ENCODE measurements around the gene SLCO4A1. TPM values are rescaled to one million over a fixed set of nuclear protein-coding genes. Genes with fewer than 3 reads are reported as not detected.
"Not testable (repeated sequence)": the region's sequence is repeated elsewhere in the genome, so short reads cannot be mapped to it uniquely, and the experiment has no call there.

The SLCO4A1 gene
- total RNA-seq, 1 donor from 2014 or later, result 12.1 TPM

DNA sequence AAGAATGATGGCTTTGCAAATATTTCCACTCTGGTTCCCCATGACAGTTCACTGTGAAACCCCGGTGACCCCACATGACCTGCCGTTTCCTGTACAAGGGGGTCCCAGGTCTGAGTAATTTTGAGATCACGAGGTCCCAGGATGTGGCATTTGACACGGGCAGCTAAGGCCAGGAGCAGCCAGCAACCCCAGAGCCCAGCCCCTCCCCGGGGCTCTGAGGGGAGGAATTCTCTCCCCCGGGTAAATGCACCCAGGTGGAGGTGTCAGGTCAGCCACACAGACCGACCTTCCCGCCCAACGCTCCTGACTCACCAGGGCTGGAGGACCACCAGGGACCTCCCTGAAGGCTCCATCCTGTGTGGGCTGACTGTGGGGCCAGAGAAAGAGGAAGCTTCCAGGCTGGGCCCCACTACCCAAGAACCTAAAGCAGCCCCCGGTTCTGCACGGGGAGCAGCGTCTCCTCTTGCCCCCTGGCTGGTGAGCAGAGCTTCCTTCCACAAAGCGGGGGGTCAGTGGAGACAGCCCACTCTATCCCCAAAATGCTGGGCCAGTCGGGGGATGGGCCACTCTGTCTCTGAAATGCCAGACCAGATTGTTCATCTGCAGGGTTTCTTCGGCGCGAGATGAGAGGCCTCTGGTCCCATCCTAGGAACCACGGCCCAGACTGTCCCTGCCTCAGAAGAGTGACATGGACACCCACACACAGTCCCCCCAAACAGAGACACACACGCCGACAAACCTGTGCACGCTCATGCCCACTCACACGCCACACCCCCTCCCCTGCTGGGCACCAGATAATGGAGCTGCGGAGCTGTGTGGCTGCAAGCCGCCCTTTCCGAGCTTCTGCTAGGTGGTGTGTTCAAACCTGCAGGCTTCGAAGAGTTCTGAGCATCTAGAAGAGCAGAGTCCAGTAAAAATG is 23.4 kb upstream of the SLCO4A1 start:
- no peak for DNase-seq

GRCh38 chr20:62620625-62621024 is 21.7 kb upstream of the SLCO4A1 start:
- no peak for ATAC-seq (ENCODE audit: poor library complexity)
- peak; percentile 33 for DNase-seq
- intact Hi-C loops (cut with DNase I), result no loop called here

More for the DNA sequence above, 23.4 kb upstream of the SLCO4A1 start:
- intact Hi-C loops (cut with DNase I), result loop anchor here (5.0 kb wide), 1 partner anchor 117 kb away; no protein-coding TSS in a partner anchor
- ATAC-seq (ENCODE audit: poor library complexity), result no peak

- peak; percentile 36 for DNase-seq
- intact Hi-C loops (cut with DNase I), result no loop called here
- ATAC-seq (ENCODE audit: poor library complexity), result no peak
Measured at GRCh38 chr20:62621251-62622110, 20.8 kb upstream of the SLCO4A1 start.

DNA sequence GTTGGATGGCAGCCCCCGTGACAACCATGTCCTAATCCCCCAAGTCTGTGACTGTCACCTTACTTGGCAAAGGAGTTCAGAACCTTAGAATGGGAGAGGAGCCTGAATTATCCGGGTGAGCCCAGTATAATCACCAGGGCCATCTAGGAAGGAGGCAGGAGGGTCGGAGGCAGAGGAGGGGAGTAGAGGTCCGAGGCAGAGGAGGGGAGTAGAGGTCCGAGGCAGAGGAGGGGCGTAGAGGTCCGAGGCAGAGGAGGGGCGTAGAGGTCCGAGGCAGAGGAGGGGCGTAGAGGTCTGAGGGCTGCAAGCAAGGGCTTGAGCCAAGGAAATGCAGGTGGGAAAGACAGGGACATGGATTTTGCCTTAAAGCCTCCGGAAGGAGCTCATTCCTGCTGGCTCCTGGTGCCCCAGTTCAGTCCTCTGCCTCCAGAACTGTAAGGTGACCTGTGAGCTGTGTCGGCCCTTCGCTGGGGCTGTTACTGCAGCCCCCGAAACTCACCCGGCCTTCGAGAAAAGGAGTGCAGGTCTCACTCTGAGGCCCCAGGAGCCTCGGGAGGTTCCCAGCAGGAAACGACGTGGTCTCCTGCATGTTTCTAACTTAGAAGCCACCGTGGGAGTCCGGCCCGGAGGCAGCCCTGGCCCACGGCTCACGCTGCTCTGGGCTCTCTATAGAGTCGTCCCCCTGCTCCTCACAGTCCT is 20.0 kb upstream of the SLCO4A1 start:
- intact Hi-C loops (cut with DNase I), result no loop called here
- DNase-seq (peak; percentile 20), ATAC-seq (ENCODE audit: poor library complexity) (no peak)

DNA sequence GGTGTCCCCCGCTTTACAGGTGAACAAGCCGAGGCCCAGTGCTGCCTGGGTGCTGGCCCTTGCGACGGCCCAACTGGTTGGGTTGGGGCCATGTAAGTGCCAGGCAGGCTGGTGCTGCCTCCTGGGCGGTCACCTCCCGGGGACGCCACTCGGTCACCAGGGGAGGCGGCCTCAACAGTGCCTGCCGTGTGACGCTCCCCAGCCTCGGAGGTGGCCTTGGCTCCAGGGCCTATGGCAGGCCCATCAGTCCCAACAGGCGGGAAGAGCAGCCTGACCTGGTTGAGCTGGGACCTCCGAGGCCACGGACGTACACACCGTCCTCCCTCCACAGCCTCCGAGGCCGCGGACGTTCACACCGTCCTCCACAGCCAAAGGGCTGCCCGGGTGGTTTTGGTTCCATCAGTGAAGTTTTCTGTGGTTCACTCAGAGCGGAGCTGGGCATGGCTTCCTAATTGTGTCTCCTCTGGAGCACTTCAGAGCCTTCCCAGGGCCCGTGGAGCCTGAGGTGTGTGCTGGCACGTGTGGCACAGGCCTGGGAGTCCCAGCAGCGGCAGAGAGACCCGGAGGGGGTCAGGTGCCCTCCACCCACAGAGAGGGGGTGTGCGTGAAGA is 19.3 kb upstream of the SLCO4A1 start:
- DNase-seq, result peak; percentile 40
- intact Hi-C loops (cut with DNase I), result no loop called here
- ATAC-seq (ENCODE audit: poor library complexity), result no peak

GRCh38 chr20:62623488-62624324 is 18.6 kb upstream of the SLCO4A1 start:
- DNase-seq (peak; percentile 97), ATAC-seq (ENCODE audit: poor library complexity) (peak; percentile 93)
- intact Hi-C loops (cut with DNase I), result no loop called here

DNA sequence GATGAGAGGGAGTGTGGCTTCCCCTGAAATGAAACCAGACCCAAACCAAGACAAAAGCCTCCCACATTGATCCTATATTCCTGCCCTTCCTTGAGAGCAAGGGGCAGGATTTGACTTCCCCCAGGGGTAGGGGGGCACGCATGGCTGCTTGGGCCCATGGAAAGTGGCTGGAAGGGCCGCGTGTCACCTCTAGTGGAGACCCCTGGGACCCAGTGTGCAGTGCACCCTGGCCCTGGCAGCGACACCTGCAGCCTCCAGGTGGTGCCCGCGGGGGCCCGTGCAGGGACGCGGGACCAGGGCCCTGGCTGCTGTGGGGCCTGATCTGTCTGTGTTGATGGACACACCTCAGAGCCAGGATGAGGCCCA is 18.0 kb upstream of the SLCO4A1 start:
- ATAC-seq (ENCODE audit: poor library complexity) (peak; percentile 23), DNase-seq (no peak)
- intact Hi-C loops (cut with DNase I), result no loop called here

GRCh38 chr20:62624719-62625453 is 17.4 kb upstream of the SLCO4A1 start:
- ATAC-seq (ENCODE audit: poor library complexity) (peak; percentile 42), DNase-seq (peak; percentile 66)
- intact Hi-C loops (cut with DNase I), result no loop called here

- ATAC-seq (ENCODE audit: poor library complexity), result no peak
- intact Hi-C loops (cut with DNase I), result no loop called here
Measured at GRCh38 chr20:62625516-62625915, 16.8 kb upstream of the SLCO4A1 start.

DNA sequence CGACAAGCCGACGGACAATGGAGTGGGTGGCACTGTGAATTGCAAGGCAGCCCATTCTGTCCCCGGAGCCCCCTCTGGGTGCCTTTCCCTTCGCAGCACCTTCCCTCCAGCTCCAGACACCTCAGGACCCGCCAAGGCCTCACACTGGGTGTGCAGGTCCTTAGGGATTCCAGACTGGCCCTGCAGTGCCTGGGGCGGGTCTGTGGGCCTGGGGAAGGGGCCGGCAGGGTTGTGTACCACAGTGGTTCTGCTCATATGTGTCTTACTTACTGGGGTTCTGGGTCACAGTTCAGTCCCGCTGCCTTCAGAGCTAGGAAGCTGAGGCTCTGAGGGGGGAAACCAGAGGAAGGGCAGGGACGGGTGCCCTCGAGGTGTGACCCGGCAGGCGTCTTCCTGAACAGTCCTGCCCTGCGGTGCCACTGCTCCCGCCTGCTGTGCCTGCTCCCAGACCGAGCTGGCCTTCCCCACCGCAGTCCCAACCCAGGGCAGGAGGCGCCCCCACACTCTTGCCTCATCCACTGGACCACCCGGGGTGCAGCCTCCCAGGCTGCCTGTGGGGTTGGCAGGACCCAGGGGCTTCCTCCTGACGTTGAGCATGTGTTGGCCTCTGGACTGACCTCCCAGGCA is 16.3 kb upstream of the SLCO4A1 start:
- no peak for DNase-seq
- intact Hi-C loops (cut with DNase I), result no loop called here
- ATAC-seq (ENCODE audit: poor library complexity), result no peak

More at GRCh38 chr20:62625516-62625915, 16.8 kb upstream of the SLCO4A1 start:
- DNase-seq, result no peak

- intact Hi-C loops (cut with DNase I); ATAC-seq (ENCODE audit: poor library complexity); DNase-seq: not testable (repeated sequence)
Measured at GRCh38 chr20:62627425-62627824, 14.9 kb upstream of the SLCO4A1 start.

DNA sequence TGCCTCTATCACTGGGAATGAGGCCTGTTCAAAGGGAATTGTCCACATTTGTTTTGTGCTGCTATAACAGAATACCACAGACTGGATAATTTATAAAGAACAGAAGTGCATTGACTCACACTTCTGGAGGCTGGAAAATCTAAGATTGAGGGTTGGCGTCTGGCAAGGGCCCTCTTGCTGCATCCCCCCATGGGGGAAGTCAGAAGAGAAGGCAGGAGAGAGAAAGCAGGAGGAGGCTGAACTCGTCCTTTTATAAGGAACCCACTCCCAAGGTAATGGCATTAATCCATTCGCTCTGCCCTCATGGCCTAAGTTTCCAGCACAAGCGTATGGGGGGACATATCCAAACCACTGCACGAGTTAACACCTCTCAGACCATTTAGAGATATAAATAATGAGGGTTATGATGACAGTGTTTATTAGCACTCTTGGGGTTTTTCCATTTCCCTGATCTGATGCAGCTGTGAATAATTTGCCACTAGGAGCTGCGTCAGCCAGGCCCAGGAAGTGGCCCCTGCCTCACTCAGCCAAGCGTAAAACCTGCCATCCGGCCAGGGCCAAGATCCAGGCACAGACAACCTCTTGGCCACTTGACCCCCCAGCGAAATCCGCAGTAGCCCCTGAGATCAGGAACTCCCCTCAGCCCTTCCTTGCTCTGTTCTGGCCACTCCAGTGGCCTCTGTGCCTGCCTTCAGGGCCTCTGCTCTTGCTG is 14.2 kb upstream of the SLCO4A1 start:
- DNase-seq (no peak), ATAC-seq (ENCODE audit: poor library complexity) (no peak)
- intact Hi-C loops (cut with DNase I), result no loop called here

GRCh38 chr20:62628691-62629090 is 13.6 kb upstream of the SLCO4A1 start:
- intact Hi-C loops (cut with DNase I), result no loop called here
- ATAC-seq (ENCODE audit: poor library complexity) (no peak), DNase-seq (no peak)

GRCh38 chr20:62629864-62630470 is 12.3 kb upstream of the SLCO4A1 start:
- DNase-seq, result no peak
- no peak for ATAC-seq (ENCODE audit: poor library complexity)
- intact Hi-C loops (cut with DNase I), result no loop called here
